SK-N-SH (cell line): ENCODE data around the gene NEU4. TPM values are rescaled to one million over a fixed set of nuclear protein-coding genes. Genes with fewer than 3 reads are reported as not detected.

ENCODE experiments used
- CTCF ChIA-PET: fragments of 300-600, 350-600 bp; formaldehyde crosslinking; extraction: SDS; loops from one replicate; lab custom pipeline; 2021; lab: Yijun Ruan, JAX
- POLR2A ChIA-PET: fragments of 350-600 bp; sonication (Branson Sonifier 250); formaldehyde crosslinking; extraction: SDS; loops from one replicate; lab custom pipeline; 2020; ENCODE audit warnings: antibody characterized with exemption, inconsistent platforms; lab: Yijun Ruan, JAX
- DNase-seq: peaks from one replicate; pipeline ENCODE4 v3.0.0; 2012
- H2AFZ ChIP-seq: fragments of 200-600 bp; sonication (generic); 2 replicates; pipeline ENCODE4 v1.8.1; 2016; ENCODE audit warnings: antibody characterized with exemption, mild to moderate bottlenecking, low read depth
- H3F3A ChIP-seq: fragments of 200-600 bp; sonication (generic); replicated peaks from 2 replicates; pipeline ENCODE3; 2016; ENCODE audit warnings: antibody characterized with exemption, mild to moderate bottlenecking; ENCODE audit not compliant: insufficient read depth
- H3K27ac ChIP-seq, 2 experiments: fragments of 200-500 bp in 1 of 2; fragments of 200-600 bp in 1 of 2; sonication (Bioruptor generic) in 1 of 2; sonication (generic), shearing (Covaris generic) in 1 of 2; 2 replicates each; pipeline versions ENCODE4 v1.5.1 to v1.6.1; 2014 to 2016; ENCODE audit warnings: low read depth in 2 of 2, inconsistent platforms in 1 of 2, low read length in 1 of 2, mild to moderate bottlenecking in 1 of 2, mixed read lengths in 1 of 2
- H3K27me3 ChIP-seq: fragments of 200-600 bp; sonication (generic), shearing (Covaris generic); 2 replicates; pipeline ENCODE4 v1.6.1; 2016; ENCODE audit warnings: mixed run types; ENCODE audit not compliant: insufficient read depth
- H3K36me3 ChIP-seq, 2 experiments: fragments of 200-500 bp in 1 of 2; fragments of 200-600 bp in 1 of 2; sonication (Bioruptor generic) in 1 of 2; sonication (generic) in 1 of 2; replicated peaks in 1 of 2; 2 replicates each; pipeline versions ENCODE3 to v1.5.1; 2014 to 2016; ENCODE audit warnings: low read length in 1 of 2, mild to moderate bottlenecking in 1 of 2; ENCODE audit not compliant: insufficient read depth in 2 of 2, control insufficient read depth in 1 of 2
- H3K4me1 ChIP-seq, 2 experiments: fragments of 200-500 bp in 1 of 2; fragments of 200-600 bp in 1 of 2; sonication (Bioruptor generic) in 1 of 2; sonication (generic), shearing (Covaris generic) in 1 of 2; 2 replicates each; pipeline versions ENCODE4 v1.5.1 to v1.6.1; 2014 to 2016; ENCODE audit warnings: low read depth in 1 of 2, low read length in 1 of 2, mixed run types in 1 of 2; ENCODE audit not compliant: insufficient read depth in 2 of 2, control insufficient read depth in 1 of 2
- H3K4me2 ChIP-seq: fragments of 200-600 bp; sonication (generic), shearing (Covaris generic); 2 replicates; pipeline ENCODE4 v1.6.1; 2017; ENCODE audit warnings: mixed run types
- H3K4me3 ChIP-seq, 2 experiments: fragments of 200-500 bp in 1 of 2; fragments of 200-600 bp in 1 of 2; sonication (Bioruptor generic) in 1 of 2; sonication (generic), shearing (Covaris generic) in 1 of 2; 2 replicates each; pipeline versions ENCODE4 v1.5.1 to v1.8.1; 2014 to 2016; ENCODE audit warnings: low read depth in 2 of 2, inconsistent platforms in 1 of 2, low read length in 1 of 2, mild to moderate bottlenecking in 1 of 2, mixed read lengths in 1 of 2, moderate library complexity in 1 of 2
- H3K79me2 ChIP-seq: fragments of 200-600 bp; sonication (generic); 2 replicates; pipeline ENCODE4 v1.8.1; 2017; ENCODE audit warnings: mild to moderate bottlenecking; ENCODE audit not compliant: insufficient read depth
- H3K9ac ChIP-seq: fragments of 200-600 bp; sonication (generic); 2 replicates; pipeline ENCODE4 v1.6.1; 2017; ENCODE audit warnings: mixed run types
- H3K9me2 ChIP-seq: fragments of 200-600 bp; sonication (generic); 2 replicates; pipeline ENCODE4 v1.6.1; 2017; ENCODE audit warnings: mixed run types
- H3K9me3 ChIP-seq: fragments of 200-600 bp; sonication (generic); 2 replicates; pipeline ENCODE4 v1.6.1; 2017; ENCODE audit warnings: mixed run types, mild to moderate bottlenecking, moderate library complexity
- H4K20me1 ChIP-seq: fragments of 200-600 bp; sonication (generic); 2 replicates; pipeline ENCODE4 v1.6.1; 2017; ENCODE audit warnings: mild to moderate bottlenecking, mixed run types; ENCODE audit not compliant: insufficient read depth
- ELF1 ChIP-seq: IDR thresholded peaks from 2 replicates; pipeline ENCODE4 v1.4.0; 2012
- EP300 ChIP-seq, 2 experiments: IDR thresholded peaks; 2 replicates each; pipeline versions ENCODE4 v1.4.0 to v1.6.1; 2012; ENCODE audit warnings: borderline replicate concordance in 1 of 2, low read depth in 1 of 2, low read length in 1 of 2
- EZH2phosphoT487 ChIP-seq: fragments of 200-600 bp; sonication (generic); IDR thresholded peaks from 2 replicates; pipeline ENCODE4 v1.6.1; 2017; ENCODE audit warnings: low read depth, mixed run types, mild to moderate bottlenecking, antibody characterized with exemption, moderate library complexity, borderline replicate concordance
- FOXJ3 ChIP-seq: sonication (generic); formaldehyde crosslinking; IDR thresholded peaks from 2 replicates; pipeline ENCODE4 v1.5.1; 2020; ENCODE audit warnings: mild to moderate bottlenecking, missing genetic modification reagents
- FOXM1 ChIP-seq: IDR thresholded peaks from 2 replicates; pipeline ENCODE4 v1.4.0; 2012; ENCODE audit warnings: low read depth, mild to moderate bottlenecking
- GABPA ChIP-seq: IDR thresholded peaks from 2 replicates; pipeline ENCODE4 v1.4.0; 2012; ENCODE audit warnings: low read depth, mild to moderate bottlenecking
- JUND ChIP-seq: IDR thresholded peaks from 2 replicates; pipeline ENCODE4 v1.4.0; 2012
- MEF2A ChIP-seq: IDR thresholded peaks from 2 replicates; pipeline ENCODE4 v1.4.0; 2012; ENCODE audit warnings: low read depth, borderline replicate concordance
- MXI1 ChIP-seq: IDR thresholded peaks from 2 replicates; pipeline ENCODE4 v1.6.1; 2012; ENCODE audit warnings: mild to moderate bottlenecking, low read depth, low read length, improper control_type of control experiment
- NFIC ChIP-seq: IDR thresholded peaks from 2 replicates; pipeline ENCODE4 v1.4.0; 2012; ENCODE audit warnings: borderline replicate concordance
- POLR2AphosphoS5 ChIP-seq: IDR thresholded peaks from 2 replicates; pipeline ENCODE4 v1.6.1; 2012; ENCODE audit warnings: low read depth, low read length
- RAD21 ChIP-seq: IDR thresholded peaks from 2 replicates; pipeline ENCODE4 v1.6.1; 2012; ENCODE audit warnings: mild to moderate bottlenecking, low read length
- RCOR1 ChIP-seq: fragments of 150-350 bp; IDR thresholded peaks from 2 replicates; pipeline ENCODE4 v1.6.1; 2017; ENCODE audit warnings: antibody characterized with exemption, low read length
- RFX5 ChIP-seq: IDR thresholded peaks from 2 replicates; pipeline ENCODE4 v1.6.1; 2012; ENCODE audit warnings: mild to moderate bottlenecking, improper control_type of control experiment, low read length
- RXRA ChIP-seq: IDR thresholded peaks from 2 replicates; pipeline ENCODE4 v1.4.0; 2012; ENCODE audit warnings: low read depth, mild to moderate bottlenecking, borderline replicate concordance
- TCF12 ChIP-seq: IDR thresholded peaks from 2 replicates; pipeline ENCODE4 v1.4.0; 2012
- TEAD4 ChIP-seq: IDR thresholded peaks from 2 replicates; pipeline ENCODE4 v1.4.0; 2012; ENCODE audit warnings: mild to moderate bottlenecking, borderline replicate concordance; ENCODE audit not compliant: insufficient read depth
- YY1 ChIP-seq: IDR thresholded peaks from 2 replicates; pipeline ENCODE4 v1.4.0; 2012; ENCODE audit warnings: low read depth, mild to moderate bottlenecking
- WGBS: methylation state at CpG from one replicate; pipeline ENCODE4 v1.1.6; 2017; ENCODE audit warnings: low lambda C conversion rate; 5-methylcytosine and 5-hydroxymethylcytosine counted together
- polyA plus RNA-seq, 3 experiments: library from polyadenylated mRNA; depleted of rRNA; stranded (reverse); fragments of >200 nt; gene quantifications; 2 replicates each; pipeline ENCODE4 v1.2.3, GENCODE V29; 2012
- TF ChIP-seq, protein P1 (sequence below): fragments of 150-350 bp; IDR thresholded peaks from 2 replicates; pipeline ENCODE4 v1.6.1; 2016; ENCODE audit warnings: mild to moderate bottlenecking, low read depth, low read length
- TF ChIP-seq, protein P2 (sequence below): IDR thresholded peaks from 2 replicates; pipeline ENCODE4 v1.4.0; 2012; ENCODE audit warnings: low read depth
- TF ChIP-seq, protein P3 (sequence below): IDR thresholded peaks from 2 replicates; pipeline ENCODE4 v1.4.0; 2012; ENCODE audit warnings: low read depth, borderline replicate concordance
- TF ChIP-seq, protein P4 (sequence below): fragments of 200-600 bp; sonication (generic); IDR thresholded peaks from 2 replicates; pipeline ENCODE4 v1.6.1; 2017; ENCODE audit warnings: antibody characterized with exemption, mild to moderate bottlenecking, moderate library complexity

NEU4 gene
- polyA plus RNA-seq, 1 of the 3 experiments (the other 2 are of a cell fraction), result 0.05 TPM

DNA sequence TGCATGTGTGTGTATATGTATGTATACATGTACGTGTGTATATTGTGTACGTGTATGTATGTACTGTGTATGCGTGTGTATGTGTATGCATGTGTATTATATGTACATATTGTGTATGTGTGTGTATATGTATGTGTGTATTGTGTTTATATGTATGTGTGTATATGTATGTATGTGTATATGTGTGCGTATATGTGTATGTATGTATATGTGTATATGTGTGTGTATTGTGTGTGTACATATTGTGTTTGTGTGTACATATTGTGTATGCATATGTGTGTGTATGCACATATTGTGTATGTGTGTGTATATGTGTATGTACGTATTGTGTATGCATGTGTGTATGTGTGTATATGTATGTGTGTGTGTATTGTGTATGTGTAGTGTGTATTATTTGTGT lies 15.6 kb upstream of the NEU4 start:
- Histone ChIP-seq H3K4me3 (no peak overlapping the region), H3K9ac (no peak overlapping the region), H3K79me2 (no peaks in the 10 kb centered on the region), H3K4me1 (peaks cover 0 to 10% of the 10 kb centered on the region in 2 experiments; a peak in 1 of 4 replicates), H3F3A (no peaks in the 10 kb centered on the region), H3K36me3 (no peaks in the 10 kb centered on the region), H3K27me3 (no peaks in the 10 kb centered on the region), H3K9me3 (no peaks in the 10 kb centered on the region)
- DNase-seq, result no peak
- CTCF ChIA-PET, result interaction anchor here (1.3 kb wide), 1 partner anchor 85 kb away, joined by 3 read pairs; no protein-coding TSS in a partner anchor
- no peak for TF ChIP-seq JUND
- TF ChIP-seq TEAD4, result no peak
- no peak for TF ChIP-seq POLR2AphosphoS5
- no peak for TF ChIP-seq MEF2A
- TF ChIP-seq EP300 (IDR thresholded peaks at IDR 0.05; ENCODE audit: borderline replicate concordance in 1 of 2, low read depth in 1 of 2, low read length in 1 of 2), result no peak
- TF ChIP-seq FOXJ3, result no peak
- no peak for TF ChIP-seq EZH2phosphoT487
- TF ChIP-seq GABPA, result no peak
- no peak for TF ChIP-seq NFIC
- no peak for TF ChIP-seq RFX5
- no peak for TF ChIP-seq ELF1
- TF ChIP-seq FOXM1, result no peak
- TF ChIP-seq, protein P1, sequence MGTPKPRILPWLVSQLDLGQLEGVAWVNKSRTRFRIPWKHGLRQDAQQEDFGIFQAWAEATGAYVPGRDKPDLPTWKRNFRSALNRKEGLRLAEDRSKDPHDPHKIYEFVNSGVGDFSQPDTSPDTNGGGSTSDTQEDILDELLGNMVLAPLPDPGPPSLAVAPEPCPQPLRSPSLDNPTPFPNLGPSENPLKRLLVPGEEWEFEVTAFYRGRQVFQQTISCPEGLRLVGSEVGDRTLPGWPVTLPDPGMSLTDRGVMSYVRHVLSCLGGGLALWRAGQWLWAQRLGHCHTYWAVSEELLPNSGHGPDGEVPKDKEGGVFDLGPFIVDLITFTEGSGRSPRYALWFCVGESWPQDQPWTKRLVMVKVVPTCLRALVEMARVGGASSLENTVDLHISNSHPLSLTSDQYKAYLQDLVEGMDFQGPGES, result no peak
- TF ChIP-seq, protein P2, sequence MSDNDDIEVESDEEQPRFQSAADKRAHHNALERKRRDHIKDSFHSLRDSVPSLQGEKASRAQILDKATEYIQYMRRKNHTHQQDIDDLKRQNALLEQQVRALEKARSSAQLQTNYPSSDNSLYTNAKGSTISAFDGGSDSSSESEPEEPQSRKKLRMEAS, result no peak
- no peak for TF ChIP-seq RCOR1
- TF ChIP-seq TCF12, result no peak
- no peak for TF ChIP-seq RXRA
- TF ChIP-seq RAD21, result no peak
- TF ChIP-seq MXI1, result no peak
- TF ChIP-seq, all 33 proteins: peak for 0
- H3K4me2 ChIP-seq, result no peak overlapping the region
- POLR2A ChIA-PET, result no interaction called here
- no peaks in the 10 kb centered on the region for H4K20me1 ChIP-seq
- WGBS, result 91% methylated on average over 5 of the region's 5 CpGs
- no peak overlapping the region for H3K27ac ChIP-seq
- H2AFZ ChIP-seq, result no peak overlapping the region
- no peaks in the 10 kb centered on the region for H3K9me2 ChIP-seq

DNA sequence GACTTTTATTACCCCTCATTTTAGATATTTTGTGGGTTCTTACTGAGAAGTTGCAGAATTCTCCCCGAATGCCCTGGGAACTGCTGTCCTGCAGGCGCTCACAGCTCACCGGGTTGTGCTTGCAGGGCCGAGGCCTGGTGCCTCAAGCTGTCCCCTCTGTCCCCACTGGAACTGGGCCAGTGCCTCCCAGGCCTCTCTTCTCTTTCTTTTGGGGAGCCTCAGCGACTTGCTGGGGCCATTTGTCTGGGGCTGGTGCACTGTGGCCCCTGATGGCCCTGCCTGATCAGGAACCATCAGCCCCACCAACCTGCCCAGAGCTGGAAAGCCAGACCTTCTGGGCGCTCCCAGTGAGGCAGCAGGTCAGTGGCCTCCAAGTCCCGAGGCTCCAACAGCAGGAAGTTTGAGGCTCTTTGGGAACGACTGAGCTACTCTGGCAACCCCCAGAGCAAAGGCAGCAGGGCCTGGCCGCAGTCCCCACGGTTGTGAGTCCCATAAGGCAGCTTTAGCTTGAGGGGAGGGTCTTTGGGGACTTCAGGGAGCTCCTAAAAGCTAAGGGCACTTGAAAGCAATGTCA lies 14.7 kb upstream of the NEU4 start:
- no peak overlapping the region for H3K9ac ChIP-seq
- no peaks in the 10 kb centered on the region for H3K9me3 ChIP-seq
- WGBS, result 61% methylated on average over 10 of the region's 10 CpGs
- ChIA-PET CTCF (interaction anchor here (1.3 kb wide), 1 partner anchor 84 kb away, joined by 3 read pairs; no protein-coding TSS in a partner anchor), POLR2A (no interaction called here)
- H3K36me3 ChIP-seq, result no peaks in the 10 kb centered on the region
- no peaks in the 10 kb centered on the region for H3F3A ChIP-seq
- no peak overlapping the region for H3K4me3 ChIP-seq
- no peaks in the 10 kb centered on the region for H4K20me1 ChIP-seq
- no peaks in the 10 kb centered on the region for H3K9me2 ChIP-seq
- no peak overlapping the region for H2AFZ ChIP-seq
- H3K79me2 ChIP-seq, result no peaks in the 10 kb centered on the region
- DNase-seq, result no peak
- peaks cover 0 to 12% of the 10 kb centered on the region in 2 experiments; a peak in 1 of 4 replicates for H3K4me1 ChIP-seq
- no peaks in the 10 kb centered on the region for H3K27me3 ChIP-seq
- H3K27ac ChIP-seq, result no peak overlapping the region
- no peak overlapping the region for H3K4me2 ChIP-seq
- TF ChIP-seq, protein P3, sequence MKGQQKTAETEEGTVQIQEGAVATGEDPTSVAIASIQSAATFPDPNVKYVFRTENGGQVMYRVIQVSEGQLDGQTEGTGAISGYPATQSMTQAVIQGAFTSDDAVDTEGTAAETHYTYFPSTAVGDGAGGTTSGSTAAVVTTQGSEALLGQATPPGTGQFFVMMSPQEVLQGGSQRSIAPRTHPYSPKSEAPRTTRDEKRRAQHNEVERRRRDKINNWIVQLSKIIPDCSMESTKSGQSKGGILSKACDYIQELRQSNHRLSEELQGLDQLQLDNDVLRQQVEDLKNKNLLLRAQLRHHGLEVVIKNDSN, result no peak
- no peak for TF ChIP-seq POLR2AphosphoS5
- TF ChIP-seq, protein P4, sequence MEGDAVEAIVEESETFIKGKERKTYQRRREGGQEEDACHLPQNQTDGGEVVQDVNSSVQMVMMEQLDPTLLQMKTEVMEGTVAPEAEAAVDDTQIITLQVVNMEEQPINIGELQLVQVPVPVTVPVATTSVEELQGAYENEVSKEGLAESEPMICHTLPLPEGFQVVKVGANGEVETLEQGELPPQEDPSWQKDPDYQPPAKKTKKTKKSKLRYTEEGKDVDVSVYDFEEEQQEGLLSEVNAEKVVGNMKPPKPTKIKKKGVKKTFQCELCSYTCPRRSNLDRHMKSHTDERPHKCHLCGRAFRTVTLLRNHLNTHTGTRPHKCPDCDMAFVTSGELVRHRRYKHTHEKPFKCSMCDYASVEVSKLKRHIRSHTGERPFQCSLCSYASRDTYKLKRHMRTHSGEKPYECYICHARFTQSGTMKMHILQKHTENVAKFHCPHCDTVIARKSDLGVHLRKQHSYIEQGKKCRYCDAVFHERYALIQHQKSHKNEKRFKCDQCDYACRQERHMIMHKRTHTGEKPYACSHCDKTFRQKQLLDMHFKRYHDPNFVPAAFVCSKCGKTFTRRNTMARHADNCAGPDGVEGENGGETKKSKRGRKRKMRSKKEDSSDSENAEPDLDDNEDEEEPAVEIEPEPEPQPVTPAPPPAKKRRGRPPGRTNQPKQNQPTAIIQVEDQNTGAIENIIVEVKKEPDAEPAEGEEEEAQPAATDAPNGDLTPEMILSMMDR, result no peak
- TF ChIP-seq MXI1, result no peak
- no peak for TF ChIP-seq RXRA
- no peak for TF ChIP-seq RAD21
- no peak for TF ChIP-seq YY1
- TF ChIP-seq, protein P1, result no peak
- TF ChIP-seq RCOR1, result no peak
- no peak for TF ChIP-seq GABPA
- TF ChIP-seq EP300 (IDR thresholded peaks at IDR 0.05; ENCODE audit: borderline replicate concordance in 1 of 2, low read depth in 1 of 2, low read length in 1 of 2), result no peak
- no peak for TF ChIP-seq RFX5
- TF ChIP-seq TCF12, result no peak
- TF ChIP-seq NFIC, result no peak
